ENCODE data around the gene CD200. TPM values are rescaled to one million over a fixed set of nuclear protein-coding genes. Genes with fewer than 3 reads are reported as not detected.

Gene CD200
- total and polyA plus RNA-seq, 9 of the 15 experiments (the other 6 are each of a cell fraction or from before 2014, with no cell fraction given) = 0.13 TPM; not detected in 8

- TF ChIP-seq KLF16 (IDR thresholded peaks at IDR 0.05) (no peak), NONO (IDR thresholded peaks at IDR 0.05; ENCODE audit: low read depth in 2 of 2, low read length in 1 of 2) (no peak), REST (IDR thresholded peaks at IDR 0.05; ENCODE audit: borderline replicate concordance) (no peak), REST (CRISPR knock-in tag; IDR thresholded peaks at IDR 0.05; ENCODE audit: low read depth) (no peak), ZFP36 (IDR thresholded peaks at IDR 0.05; ENCODE audit: low read depth, low read length, partially characterized antibody) (no peak), MGA (IDR thresholded peaks at IDR 0.05) (no peak), ESRRB (CRISPR knock-in tag; IDR thresholded peaks at IDR 0.05; ENCODE audit: borderline replicate concordance) (no peak), SRSF3 (IDR thresholded peaks at IDR 0.05; ENCODE audit: insufficient read depth, low read length) (no peak)
These were observed 32.7 kb downstream of the CD200 start (continued) for GRCh38 chr3:112365636-112366035.

Measured in K562 (cell line).